DND-41 (cell line): ENCODE data around the gene PLCB4.

Source experiments
- EZH2 ChIP-seq: IDR thresholded peaks from 3 replicates; pipeline ENCODE4 v1.6.1; 2012; ENCODE audit warnings: borderline replicate concordance, low read depth, mild to moderate bottlenecking, moderate library complexity, low read length, inconsistent platforms; ENCODE audit not compliant: severe bottlenecking
- TF ChIP-seq, protein P1 (sequence below): IDR thresholded peaks from 2 replicates; pipeline ENCODE4 v1.5.1; 2012; ENCODE audit warnings: borderline replicate concordance, low read length, moderate library complexity, mild to moderate bottlenecking; ENCODE audit not compliant: poor library complexity, severe bottlenecking; ENCODE audit errors: extremely low read depth

DNA sequence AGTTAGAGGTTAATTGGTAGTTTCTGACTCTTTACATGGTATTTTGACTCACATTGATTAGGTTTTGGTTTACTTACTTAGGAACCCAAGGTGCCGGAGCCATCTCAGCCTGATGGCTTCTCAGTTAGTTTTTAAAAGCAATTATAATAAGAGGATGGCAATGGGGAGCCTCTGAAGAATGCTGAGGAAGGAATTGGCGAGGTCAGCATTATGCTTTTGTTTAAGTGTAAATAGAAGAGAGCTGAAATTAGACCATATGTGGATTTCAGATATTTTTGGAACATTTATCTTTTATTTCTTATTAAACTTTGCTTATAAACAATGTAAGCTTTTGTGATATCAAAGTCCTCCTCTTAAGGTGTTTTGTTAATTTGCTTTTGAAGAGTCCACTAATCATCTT is 77.8 kb downstream of the PLCB4 start:
- TF ChIP-seq, protein P1, sequence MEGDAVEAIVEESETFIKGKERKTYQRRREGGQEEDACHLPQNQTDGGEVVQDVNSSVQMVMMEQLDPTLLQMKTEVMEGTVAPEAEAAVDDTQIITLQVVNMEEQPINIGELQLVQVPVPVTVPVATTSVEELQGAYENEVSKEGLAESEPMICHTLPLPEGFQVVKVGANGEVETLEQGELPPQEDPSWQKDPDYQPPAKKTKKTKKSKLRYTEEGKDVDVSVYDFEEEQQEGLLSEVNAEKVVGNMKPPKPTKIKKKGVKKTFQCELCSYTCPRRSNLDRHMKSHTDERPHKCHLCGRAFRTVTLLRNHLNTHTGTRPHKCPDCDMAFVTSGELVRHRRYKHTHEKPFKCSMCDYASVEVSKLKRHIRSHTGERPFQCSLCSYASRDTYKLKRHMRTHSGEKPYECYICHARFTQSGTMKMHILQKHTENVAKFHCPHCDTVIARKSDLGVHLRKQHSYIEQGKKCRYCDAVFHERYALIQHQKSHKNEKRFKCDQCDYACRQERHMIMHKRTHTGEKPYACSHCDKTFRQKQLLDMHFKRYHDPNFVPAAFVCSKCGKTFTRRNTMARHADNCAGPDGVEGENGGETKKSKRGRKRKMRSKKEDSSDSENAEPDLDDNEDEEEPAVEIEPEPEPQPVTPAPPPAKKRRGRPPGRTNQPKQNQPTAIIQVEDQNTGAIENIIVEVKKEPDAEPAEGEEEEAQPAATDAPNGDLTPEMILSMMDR, result no peak
- TF ChIP-seq EZH2, result no peak
